HCEC 1CT (cell line): Measurements from ENCODE around the gene MLX.
"Not testable (repeated sequence)": the region's sequence is repeated elsewhere in the genome, so short reads cannot be mapped to it uniquely, and the experiment has no call there.

Experiments used
- DNase-seq: peaks from one replicate; pipeline ENCODE4 v3.0.0-alpha.2; 2017

MLX gene

GRCh38 chr17:42536372-42537155 is 30.3 kb upstream of the MLX start:
- peak; percentile 89 for DNase-seq

- DNase-seq: no peak
These were observed 29.6 kb upstream of the MLX start for GRCh38 chr17:42537156-42537805.

- DNase-seq: no peak
These were observed 29.0 kb upstream of the MLX start for GRCh38 chr17:42537826-42538451.

GRCh38 chr17:42538482-42538881 is 28.4 kb upstream of the MLX start:
- DNase-seq: no peak

- not testable (repeated sequence) for DNase-seq
These were observed 26.3 kb upstream of the MLX start for GRCh38 chr17:42540558-42540957.

GRCh38 chr17:42541041-42541833 is 25.7 kb upstream of the MLX start:
- DNase-seq: no peak

GRCh38 chr17:42543190-42544079 is 23.5 kb upstream of the MLX start:
- no peak for DNase-seq

GRCh38 chr17:42544874-42545283 is 22.0 kb upstream of the MLX start:
- no peak for DNase-seq

GRCh38 chr17:42545755-42546505 is 21.0 kb upstream of the MLX start:
- not testable (repeated sequence) for DNase-seq

GRCh38 chr17:42547001-42547461 is 19.9 kb upstream of the MLX start:
- no peak for DNase-seq

- no peak for DNase-seq
These were observed 19.2 kb upstream of the MLX start for GRCh38 chr17:42547698-42548069.

GRCh38 chr17:42548070-42548837 is 18.6 kb upstream of the MLX start:
- no peak for DNase-seq

GRCh38 chr17:42548993-42549755 is 17.7 kb upstream of the MLX start:
- DNase-seq: no peak

- not testable (repeated sequence) for DNase-seq
These were observed 14.2 kb upstream of the MLX start, which contains the start of gene HSD17B1 for GRCh38 chr17:42552736-42553135. TSS of gene HSD17B1 (plus strand) at chr17:42552923. CDS start at chr17:42552934, 11 bp downstream.

GRCh38 chr17:42553161-42553818 is 13.6 kb upstream of the MLX start:
- DNase-seq: no peak

GRCh38 chr17:42553866-42554249 is 13.0 kb upstream of the MLX start:
- no peak for DNase-seq

GRCh38 chr17:42554250-42555121 is 12.4 kb upstream of the MLX start:
- peak; percentile 65 for DNase-seq

GRCh38 chr17:42555122-42555622 is 11.7 kb upstream of the MLX start:
- DNase-seq: no peak
